HPDE6-E6E7 (cell line): ENCODE results near the gene DDX41.

Experiments
- DNase-seq: peaks from one replicate; pipeline ENCODE4 v3.0.0; 2011; ENCODE audit warnings: missing footprints; ENCODE audit errors: extremely low spot score

Gene DDX41

DNA sequence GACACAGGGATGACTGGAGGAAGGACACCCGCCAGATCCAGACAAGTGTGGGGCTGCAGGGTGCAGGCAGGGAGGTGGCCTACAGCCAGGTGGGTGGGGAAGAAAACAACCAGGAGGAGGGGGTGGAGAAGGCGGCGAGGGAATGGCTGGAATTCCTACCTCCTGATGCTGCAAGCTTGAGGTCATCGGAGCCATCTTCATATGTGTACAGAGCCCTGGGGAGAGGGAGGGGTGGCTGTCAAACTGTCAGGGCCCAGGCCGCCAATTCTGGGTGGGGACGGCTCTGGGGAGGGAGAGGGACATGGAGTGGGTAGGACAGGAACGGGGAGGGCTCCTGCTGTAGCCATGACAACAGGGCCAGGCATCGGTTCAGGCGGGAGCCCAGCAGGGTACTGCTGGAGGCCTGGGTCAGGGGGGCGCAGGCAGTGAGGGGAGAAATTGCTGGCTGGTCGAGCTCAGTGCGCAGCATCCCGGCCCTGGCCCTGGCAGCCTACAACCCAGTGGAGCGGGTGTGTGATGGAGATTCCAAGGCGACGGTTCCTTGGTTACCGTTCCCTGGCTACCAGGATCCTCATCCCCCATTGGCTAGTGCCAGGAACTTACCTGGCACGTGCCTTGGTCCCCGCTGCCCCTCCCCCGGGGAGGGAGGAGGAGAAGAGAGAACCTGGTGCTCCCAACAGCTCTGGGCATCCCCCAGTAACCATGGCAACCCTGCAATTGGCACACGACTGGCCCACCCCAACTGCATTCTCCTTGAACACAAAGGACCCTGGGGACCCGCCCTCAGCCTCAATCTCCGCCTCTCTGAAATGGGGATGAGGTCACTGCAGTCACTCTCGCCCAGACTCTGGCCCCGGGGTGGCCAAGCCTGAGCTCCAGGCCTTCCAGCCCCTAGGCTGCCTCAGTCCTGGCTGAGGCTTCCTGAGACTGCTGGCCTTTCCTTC lies 47.8 kb downstream of the DDX41 start:
- no peak for DNase-seq

DNA sequence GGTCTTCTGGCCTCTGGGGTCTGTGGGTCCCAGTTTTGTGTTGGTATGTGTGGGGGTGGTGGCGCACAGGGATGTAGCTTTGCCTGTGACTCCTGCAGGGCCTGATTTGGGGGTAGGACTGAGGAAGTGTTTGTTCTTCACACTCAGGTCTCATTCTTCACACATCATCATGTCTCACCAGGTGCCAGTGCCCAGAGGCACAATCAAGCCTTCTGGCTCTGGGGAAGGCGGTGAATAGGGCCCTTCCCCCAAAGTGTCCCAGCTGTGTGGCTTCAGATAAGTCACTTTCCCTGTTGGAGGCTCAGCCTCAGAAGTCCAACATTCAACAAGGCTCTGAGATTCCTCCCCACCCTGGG lies 48.5 kb downstream of the DDX41 start:
- DNase-seq: no peak

DNA sequence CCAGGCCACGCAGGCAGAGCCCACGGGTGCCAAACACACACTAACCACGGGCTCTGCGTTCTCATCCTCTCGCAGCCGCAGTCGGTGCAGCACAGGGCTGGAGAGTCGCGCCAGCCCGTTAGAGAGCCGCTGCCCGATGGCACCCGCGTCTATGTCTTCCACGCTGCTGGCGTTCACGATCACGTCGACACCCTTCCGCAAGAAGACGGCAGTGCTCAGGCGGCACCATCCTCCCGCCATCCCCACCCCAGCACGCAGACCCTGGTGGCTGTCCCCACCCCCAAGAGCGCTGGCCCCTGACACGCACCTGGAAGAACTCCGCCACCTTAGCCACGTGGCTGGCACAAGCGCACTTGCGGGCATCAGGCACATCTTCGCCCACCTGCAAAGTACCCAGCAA lies 49.3 kb downstream of the DDX41 start:
- no peak for DNase-seq

DNA sequence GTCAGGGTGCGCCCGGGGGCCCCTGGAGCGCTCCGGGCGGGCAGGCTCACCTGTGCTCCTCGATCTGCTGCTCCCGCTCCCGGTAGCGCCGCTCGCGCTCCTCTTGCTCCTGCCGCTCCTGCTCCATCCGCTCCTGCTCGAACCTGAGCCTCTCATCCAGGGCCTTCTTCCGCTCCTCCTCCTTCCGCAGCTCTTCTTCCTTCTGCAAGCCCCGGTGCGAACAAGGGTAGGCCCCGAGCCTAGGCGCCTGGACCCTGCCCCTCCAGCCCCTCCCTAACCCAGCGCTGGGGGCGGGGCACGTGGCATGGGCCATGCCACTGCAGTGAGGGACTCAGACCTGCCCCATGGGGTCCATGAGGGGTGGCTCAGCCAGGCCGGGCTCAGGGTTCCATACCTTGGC lies 49.9 kb downstream of the DDX41 start:
- DNase-seq: no peak

DNA sequence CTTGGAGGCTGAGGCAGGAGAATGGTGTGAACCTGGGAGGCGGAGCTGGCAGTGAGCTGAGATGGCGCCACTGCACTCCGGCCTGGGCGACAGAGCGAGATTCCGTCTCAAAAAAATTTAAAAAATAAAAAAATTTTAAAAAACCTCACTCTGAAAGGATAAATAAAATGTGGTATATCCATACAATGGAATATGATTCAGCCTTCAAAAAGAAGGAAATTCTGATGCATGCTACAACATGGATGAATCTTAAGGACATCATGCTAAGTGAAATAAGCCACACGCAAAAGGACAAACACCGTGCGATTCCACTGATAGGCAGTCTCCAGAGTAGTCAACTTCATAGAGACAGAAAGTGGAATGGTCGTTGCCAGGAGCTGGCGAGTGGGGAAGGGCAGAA lies 51.7 kb downstream of the DDX41 start:
- no peak for DNase-seq

DNA sequence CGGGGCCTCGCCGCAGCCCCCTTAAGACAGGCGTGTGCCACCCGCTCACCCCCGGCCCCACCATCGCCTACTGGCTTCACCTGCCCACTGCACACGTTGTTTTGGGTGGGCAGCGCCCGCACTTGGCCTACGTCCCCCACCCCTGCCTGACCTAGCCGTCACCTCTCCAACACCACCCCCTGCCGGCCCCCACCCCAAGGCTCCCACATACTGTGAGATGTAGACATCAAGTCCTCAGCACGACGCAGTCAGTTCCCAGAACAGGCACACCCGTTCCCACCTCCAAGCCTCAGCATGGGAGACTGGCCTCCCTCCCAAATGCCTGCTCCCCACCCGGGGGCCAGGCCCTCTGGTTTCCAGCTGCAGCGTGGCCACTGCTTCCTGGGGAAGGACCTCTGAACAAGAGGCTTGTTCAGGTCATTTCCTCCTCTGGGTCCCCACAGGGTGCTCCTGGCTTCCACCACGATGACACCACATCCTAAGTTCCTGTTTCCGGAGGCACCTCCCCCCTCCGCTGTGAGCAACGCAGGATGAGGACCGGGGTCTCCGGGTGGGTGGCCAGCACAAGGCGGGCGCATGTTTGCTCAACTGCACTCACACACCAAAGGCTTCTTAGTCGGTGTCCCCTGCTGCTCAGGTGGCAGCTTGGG lies 54.6 kb downstream of the DDX41 start:
- no peak for DNase-seq
